Skin epidermis (tissue), 12 donors: ENCODE measurements around the gene REPS2.

ENCODE experiments used
- H3K27ac ChIP-seq, 21 experiments: fragments of 200-600 bp; sonication (generic) in 11 of 21; one replicate each; pipeline ENCODE4 v1.5.0; 2020; ENCODE audit warnings: mild to moderate bottlenecking in 3 of 21, inconsistent platforms in 2 of 21, moderate library complexity in 2 of 21
- H3K4me3 ChIP-seq, 7 experiments: fragments of 200-600 bp; sonication (generic) in 2 of 7; one replicate each; pipeline ENCODE4 v1.5.0; 2020; ENCODE audit warnings: inconsistent platforms in 2 of 7, mild to moderate bottlenecking in 2 of 7, moderate library complexity in 1 of 7

Gene REPS2

DNA sequence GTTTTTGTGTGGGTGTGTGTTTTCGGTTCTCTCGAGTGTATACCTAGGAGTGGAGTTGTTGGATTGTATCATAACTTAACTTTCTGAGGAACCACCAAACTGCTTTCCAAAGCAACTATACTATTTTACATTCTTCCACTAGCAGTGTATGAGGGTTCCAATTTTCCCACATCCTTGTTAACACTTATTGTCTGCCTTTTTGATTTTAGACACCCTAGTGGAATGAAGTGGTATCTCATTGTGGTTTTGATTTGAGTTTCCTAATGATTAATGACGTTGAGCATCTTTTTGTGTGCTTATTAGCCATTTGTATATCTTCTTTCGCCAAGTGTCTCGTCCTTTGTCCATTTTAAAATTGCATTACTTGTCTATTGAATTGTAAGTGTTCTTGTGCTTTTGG, 118.6 kb downstream of the REPS2 start:
- Histone ChIP-seq H3K4me3 (no peak overlapping the region), H3K27ac (no peak overlapping the region)

DNA sequence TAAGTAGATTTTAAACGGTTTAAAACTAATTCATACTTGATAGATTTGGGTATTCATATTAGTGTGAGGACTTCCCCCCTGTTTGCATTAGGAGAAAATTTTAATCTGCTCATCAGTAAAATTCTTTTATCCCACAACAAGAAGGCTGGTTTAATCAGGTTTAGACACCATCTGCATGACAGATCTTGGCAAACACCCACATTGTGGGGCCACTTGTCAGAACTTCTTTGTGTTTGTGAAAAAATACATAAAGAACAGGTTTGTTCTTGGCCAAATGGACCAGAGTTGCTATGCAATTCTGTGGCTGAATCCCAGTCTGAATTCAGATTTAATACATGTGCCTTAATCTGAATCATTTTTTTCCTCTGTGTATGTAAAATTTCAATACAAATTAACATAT, 121.1 kb downstream of the REPS2 start:
- no peak overlapping the region for H3K27ac ChIP-seq

DNA sequence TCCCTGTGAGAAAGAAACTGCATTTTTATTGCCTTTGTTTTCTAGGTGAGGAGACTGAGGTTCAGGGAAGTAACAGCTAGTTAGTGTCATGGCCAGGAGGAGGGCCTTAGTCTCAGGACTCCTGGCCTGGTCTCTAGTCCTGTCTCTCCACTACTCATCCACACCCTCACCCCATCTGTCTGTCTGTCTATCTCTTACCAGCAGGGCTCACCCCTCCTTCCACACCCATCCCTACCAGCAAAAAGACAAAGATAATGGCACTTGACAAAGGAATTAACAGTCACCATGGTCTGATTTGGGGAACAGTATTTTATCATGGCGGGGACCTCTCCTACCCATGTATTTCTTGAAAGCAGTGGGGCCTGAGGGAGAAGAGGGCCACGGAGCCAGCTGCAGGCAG, 125.8 kb downstream of the REPS2 start:
- Histone ChIP-seq H3K4me3 (no peak overlapping the region), H3K27ac (no peak overlapping the region)

More for the DNA sequence above, 121.1 kb downstream of the REPS2 start:
- no peak overlapping the region for H3K4me3 ChIP-seq

DNA sequence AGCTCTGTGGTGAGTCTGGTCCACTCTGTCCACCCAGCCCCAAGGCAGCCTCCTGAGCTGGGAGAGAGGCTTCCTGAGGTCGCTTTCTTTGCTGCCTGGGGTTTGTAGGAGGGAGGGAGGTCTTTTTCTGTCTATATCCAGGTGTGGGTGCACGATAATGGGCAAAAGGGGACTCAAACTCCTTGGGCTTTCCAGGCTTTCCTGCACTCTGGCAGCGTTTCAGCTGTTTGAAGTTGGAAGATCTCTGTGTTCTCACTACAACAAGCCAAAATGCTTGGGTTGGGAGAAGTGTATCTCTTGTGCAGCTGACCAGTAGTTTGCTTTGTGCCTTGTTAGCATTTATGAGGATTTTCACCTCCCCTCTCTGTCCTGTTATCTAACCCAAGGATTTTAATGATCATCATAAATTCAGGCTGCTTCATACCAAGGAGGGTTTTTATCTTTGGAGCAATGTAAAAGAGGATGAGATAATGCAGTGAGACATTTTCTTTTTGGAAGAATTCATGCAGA, 126.3 kb downstream of the REPS2 start:
- H3K4me3 ChIP-seq, result no peak overlapping the region
- H3K27ac ChIP-seq, result no peak overlapping the region

DNA sequence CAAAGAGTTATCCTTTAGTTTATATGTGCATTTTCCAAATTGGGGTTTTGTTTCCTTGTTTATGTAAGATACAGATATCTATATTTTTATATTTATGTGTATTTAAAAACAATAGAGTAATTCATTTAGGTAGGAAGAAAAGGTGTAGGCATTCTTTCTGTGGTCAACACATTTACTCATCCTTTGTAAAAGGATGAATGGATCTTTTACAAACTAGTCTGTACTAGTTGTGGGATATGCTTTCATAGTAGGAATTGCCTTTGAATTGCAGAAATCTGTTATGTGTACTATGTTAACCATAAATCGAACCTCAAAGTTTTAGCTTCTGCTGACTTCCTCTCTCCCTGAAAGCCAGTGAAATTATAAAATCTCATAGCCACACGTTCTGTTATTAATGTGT, 128.5 kb downstream of the REPS2 start:
- no peak overlapping the region for H3K27ac ChIP-seq
- H3K4me3 ChIP-seq, result no peak overlapping the region

DNA sequence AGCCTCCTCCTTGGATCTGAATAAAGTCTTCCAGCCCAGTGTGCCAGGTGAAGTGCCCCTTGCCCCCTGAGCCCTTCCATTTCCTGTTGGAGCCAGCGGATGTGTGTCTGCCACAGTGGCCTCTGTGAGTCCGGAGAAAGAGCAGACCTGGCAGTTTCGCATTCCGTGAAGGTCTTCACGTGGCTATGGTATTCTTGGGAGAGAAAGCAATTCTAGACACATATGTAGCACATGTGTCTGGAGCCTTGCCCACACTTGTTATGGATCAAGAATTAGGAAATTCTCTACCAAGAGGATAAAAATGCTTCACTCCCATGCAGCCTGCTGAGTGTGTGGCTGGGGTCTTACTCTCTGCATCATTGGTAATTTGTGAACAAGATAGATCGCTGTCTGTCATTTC, 130.9 kb downstream of the REPS2 start:
- Histone ChIP-seq H3K27ac (no peak overlapping the region), H3K4me3 (no peak overlapping the region)

DNA sequence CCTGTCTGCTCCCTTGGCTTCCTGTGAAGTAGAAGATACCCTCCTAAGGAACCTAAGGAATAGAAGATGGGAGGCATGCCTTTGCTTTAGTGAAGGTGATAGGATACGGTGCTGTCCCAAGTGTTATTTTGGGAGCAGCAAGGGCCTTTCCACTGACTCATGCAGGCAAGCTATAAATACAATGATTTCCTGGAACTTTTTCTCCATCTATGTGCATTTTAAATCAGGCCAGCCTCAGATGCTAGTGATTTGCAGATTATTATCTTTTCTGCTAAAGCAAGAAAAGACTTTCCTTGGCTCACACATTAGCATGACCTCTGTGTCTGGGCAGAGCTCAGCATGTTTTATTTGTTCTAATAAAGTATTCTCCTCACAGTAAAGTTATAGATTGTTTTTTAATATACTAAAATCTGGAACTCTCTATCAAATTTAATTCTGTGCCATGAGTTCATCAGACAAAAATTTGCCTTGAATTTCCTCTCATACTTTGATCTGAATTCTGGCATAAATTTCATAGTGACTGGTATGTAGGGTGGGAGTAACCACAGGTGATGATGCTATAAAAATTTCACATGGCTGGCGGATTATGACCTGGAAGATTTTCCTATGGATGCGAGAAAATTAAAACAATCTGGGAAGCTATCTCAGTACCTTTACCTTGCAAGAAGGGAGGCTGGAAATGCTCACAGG, 131.7 kb downstream of the REPS2 start:
- Histone ChIP-seq H3K27ac (no peak overlapping the region), H3K4me3 (no peak overlapping the region)

DNA sequence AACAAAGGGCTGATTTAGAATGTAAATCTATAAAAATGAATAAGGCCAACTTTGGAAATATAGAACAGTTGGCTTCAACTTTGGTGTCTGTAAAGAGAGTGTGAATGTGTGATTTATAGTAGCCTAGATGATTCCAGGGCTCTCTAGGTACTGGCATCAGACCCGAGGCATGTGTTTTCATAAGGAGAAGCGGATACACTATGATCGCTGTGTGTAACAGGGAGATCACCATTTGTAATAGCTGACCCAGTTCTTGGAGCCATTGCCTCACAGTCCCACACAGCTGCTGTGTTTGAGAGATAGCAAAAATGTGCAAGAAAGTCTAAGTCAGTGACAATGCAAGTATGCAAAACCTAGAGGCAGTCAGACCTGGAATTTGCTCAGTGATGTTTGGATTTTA, 135.1 kb downstream of the REPS2 start:
- Histone ChIP-seq H3K4me3 (no peak overlapping the region), H3K27ac (no peak overlapping the region)

DNA sequence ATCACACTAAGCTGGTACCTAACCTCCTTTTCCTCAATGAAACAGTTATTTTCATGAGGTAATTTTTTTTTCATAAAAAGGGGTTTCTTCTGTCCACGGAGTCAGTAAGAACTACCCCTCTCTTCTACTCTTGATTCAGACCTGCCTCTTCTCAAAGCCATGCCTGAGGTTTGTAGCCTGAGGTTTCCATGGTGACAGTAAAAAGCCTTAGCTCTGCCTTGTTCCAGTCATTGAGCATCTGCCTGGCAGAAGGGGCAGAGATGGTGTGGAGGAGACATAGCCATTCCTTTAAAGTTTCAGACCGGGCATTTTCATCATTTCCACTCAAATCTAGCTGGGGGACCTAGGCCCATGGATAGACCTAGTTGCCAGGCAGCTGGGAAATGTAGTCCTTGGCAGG, 135.5 kb downstream of the REPS2 start:
- Histone ChIP-seq H3K4me3 (no peak overlapping the region), H3K27ac (no peak overlapping the region)

DNA sequence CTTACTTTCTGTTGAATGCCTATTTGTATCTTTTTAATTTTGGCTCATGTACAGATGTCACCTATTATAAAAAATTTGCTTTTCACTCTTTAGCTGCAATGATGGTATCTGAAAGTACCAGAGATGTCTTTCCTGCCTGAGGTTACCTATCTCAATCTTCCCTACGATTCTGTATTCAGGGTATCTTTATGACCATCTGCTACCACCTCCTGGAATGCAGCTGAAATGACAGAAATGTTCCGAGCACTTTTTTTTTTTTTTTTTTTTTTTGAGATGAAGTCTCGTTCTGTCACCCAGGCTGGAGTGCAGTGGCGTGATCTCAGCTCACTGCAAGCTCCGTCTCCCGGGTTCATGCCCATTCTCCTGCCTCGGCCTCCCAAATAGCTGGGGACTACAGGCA, 136.4 kb downstream of the REPS2 start:
- Histone ChIP-seq H3K27ac (no peak overlapping the region), H3K4me3 (no peak overlapping the region)

DNA sequence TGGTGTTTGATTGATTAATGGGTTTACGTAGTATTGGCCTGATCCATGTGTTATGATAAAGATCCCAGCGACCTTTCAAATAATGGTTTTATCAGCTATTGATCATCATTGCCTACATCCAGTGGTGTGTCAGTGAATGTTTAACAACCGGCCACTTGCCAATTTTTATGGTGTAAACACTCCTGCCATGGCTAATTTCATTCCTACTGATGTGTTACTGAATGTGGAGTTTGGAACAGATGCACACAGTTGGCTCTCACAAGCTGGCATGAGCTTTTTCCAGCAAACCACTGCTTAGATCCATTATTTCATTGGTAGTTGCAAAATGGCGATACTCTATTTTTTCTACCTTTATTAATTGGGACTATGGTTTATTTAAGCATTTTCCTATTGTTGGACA, 139.9 kb downstream of the REPS2 start:
- Histone ChIP-seq H3K27ac (no peak overlapping the region), H3K4me3 (no peak overlapping the region)

DNA sequence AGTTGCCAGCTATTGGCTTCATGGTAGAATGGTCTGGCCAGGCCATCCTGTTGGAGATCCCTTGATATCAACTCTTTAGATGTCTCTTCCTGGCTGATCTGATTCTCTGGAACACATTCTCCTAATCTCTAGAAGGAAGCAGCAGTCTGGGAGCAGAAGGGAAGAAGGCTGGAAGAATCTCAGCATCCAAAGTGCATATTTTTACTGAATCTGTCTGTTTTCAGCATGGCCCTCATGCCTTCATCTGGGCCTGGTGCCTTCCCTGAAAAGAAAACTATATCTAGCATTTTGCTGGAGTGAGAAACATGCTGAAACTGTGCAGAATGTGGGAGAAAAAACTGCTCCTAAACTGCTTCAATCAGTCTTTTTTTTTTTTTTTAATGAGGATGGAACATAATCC, 148.7 kb downstream of the REPS2 start:
- H3K27ac ChIP-seq, result no peak overlapping the region

DNA sequence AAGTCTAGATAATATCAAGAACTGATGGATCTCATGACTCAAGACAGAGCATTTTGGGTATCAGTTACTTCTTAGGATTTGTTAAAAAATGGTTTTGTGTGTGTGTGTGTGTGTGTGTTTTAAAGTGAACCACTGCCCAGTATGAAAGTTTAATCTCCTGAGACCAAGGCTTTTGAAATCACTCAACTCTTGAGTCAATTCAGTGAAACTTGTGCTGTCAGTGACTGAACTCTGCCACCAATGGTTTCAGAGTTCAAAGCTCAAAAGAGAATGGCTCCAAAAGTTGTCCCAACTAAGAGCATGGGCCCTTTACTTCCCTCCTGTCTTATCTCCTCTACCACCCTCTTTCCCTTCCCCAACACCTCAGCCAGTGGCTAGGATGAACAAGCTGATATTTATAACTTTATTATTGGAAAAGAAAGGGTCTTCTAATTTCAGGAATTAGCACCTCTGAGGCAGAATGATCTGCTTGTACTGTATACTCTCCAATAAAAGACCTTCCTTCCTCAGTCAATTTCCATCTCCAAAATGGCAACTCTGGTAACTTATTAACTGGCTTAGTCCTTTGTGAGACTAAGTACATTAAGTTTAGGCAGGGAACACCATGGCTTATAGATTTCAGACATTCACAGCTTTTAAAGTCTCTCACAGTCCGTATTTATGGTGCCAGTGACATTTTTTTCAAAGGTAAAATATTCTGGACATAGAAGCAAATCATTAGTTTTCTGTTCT, 152.2 kb downstream of the REPS2 start:
- H3K27ac ChIP-seq, result no peak overlapping the region
- H3K4me3 ChIP-seq, result no peak overlapping the region

More for the DNA sequence above, 148.7 kb downstream of the REPS2 start:
- no peak overlapping the region for H3K4me3 ChIP-seq

DNA sequence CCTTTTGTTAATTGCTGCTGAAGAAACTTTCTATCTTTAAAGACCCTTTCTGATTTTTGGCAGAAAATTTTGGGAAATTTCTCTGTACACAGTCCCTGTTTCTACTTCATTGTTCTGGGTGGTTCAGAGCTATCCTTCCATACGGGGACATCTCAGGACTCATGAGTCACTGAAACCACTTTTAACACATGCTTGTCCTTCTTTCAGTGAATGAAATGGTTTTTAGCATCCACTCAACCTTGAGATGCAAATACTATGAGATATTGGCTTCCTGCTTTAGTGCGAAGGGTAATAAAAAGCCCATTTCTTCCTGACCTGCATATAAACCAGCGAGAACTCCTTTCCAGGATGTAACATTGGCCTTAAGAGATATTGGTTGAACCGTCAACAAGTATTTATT, 158.0 kb downstream of the REPS2 start:
- Histone ChIP-seq H3K4me3 (no peak overlapping the region), H3K27ac (no peak overlapping the region)

DNA sequence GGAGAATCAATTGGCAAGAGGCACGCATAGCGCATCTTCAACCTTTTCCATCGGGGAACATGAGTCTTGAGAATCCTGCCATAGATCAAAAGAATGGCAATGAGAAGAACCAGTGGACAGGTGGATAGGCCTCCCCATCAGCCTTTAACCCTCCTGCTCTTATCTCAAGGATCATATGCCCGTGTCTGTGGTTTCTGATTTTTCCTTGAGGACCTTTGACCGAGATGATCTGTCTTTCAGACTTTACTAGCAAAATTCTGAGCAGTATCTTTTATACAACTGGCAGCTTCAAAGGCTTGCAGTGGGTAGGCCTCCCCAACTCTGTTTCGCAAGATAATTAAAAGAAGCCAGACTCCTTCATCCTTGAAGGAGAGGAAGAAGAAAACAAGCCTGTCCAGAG, 174.4 kb downstream of the REPS2 start:
- H3K27ac ChIP-seq, result no peak overlapping the region
- H3K4me3 ChIP-seq, result no peak overlapping the region

DNA sequence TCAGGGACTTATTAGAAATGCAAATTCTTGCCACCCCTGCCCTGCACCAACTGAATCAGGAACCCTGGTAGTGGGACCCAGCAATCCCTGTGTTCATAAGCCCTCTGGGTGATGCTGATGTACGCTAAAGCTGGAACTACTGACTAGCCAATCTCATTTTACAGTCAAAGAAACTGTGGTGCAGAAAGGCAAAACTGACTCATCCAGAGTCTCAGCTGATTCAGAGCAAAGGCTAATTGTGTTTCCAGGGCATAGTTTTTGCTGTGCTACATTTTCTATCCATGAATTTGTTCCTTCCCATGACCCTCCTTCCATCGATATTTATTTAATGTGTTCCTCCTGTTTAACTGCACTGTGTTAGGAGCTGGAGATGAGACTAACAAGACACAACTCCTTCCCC, 207.5 kb downstream of the REPS2 start:
- no peak overlapping the region for H3K4me3 ChIP-seq

DNA sequence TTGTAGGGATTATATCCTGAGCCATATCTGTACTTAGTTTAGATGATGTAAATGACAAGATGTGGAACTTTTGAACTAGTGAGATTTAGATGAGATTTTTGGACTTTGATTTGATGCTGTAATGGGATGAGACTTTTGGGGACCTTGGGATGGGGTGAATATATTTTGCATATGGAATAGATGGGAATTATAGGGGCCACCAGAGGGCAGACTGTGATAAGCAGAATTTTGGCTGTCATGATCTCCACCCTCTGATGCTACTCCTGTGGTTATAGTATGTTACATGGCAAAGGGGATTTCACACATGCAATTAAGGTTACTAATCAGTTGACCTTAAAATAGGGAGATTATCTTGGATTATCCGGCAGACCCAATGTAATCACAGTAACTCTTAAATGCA, 214.5 kb downstream of the REPS2 start:
- no peak overlapping the region for H3K4me3 ChIP-seq
- H3K27ac ChIP-seq, result no peak overlapping the region

More for the DNA sequence above, 207.5 kb downstream of the REPS2 start:
- H3K27ac ChIP-seq, result no peak overlapping the region

DNA sequence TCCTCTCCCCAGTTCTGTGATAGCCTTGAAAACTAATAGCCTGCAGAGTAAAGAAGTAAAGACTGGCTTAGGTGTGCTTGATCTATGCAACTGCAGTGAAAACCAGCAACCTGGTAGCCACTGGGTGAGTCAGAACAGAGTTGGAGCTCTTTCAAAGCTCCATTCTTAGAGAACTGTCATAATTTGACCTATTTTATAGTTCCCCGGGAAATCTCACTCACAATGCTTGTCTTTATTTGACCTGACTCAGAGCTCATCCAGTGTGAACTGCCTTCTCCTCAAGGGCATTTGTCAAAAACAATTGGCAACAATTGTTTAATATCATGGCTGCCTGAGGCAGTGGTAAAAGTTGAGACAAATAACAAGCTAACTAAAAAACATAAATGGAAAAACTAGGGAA, 215.5 kb downstream of the REPS2 start:
- Histone ChIP-seq H3K4me3 (no peak overlapping the region), H3K27ac (no peak overlapping the region)

DNA sequence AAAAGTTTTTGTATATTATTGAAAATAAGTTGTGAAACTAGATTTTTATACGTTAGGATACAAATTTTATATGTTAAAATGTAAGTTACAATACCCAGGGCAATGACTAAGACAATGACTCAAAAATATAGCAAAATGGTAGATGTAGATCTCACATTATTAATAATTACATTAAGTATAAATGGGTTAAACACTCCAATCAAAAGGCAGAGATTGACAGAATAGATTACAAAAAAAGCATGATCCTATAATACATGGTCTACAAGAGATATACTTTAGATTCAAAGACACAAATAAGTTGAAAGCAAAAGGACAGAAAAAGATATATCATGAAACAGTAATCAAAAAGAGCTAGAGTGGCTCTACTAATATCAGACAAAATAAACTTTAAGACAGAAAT, 217.6 kb downstream of the REPS2 start:
- no peak overlapping the region for H3K27ac ChIP-seq
- H3K4me3 ChIP-seq, result no peak overlapping the region

DNA sequence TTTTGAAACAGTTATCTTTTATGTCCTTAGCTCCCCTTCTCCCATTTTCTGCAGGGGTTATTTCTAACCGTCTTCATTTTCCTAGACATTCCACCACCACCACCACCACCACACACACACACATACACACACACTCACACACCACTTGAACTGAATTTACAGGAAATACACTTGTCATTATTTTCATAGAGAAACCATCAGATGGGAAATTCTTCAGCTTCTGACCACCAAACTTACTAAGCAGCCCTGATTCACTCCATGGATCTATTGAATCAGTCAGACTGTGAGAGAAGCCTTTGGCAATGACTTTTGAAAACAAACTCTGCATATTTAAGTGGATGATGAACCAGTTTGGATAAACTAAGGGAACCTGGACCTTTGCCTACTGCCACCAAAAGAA, 218.5 kb downstream of the REPS2 start:
- Histone ChIP-seq H3K4me3 (no peak overlapping the region), H3K27ac (no peak overlapping the region)

DNA sequence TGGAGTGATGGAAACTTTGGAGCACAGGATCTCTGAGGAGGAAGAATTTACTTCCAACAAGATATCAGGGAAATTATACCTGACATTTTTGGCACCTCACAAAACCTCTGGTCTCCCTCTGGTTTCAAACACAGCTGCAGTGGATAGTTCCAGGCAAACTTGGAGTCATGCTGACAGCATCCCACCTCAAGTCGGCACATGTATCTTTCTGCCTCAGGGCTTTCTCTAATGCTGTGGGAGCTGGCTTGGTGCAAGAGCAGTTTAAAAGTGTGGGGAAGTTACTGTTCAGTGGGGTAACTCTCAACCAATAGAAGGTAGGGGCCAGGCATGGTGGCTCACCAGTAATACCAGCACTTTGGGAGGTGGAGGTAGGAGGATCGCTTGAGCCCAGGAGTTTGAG, 221.5 kb downstream of the REPS2 start:
- no peak overlapping the region for H3K27ac ChIP-seq
- no peak overlapping the region for H3K4me3 ChIP-seq

DNA sequence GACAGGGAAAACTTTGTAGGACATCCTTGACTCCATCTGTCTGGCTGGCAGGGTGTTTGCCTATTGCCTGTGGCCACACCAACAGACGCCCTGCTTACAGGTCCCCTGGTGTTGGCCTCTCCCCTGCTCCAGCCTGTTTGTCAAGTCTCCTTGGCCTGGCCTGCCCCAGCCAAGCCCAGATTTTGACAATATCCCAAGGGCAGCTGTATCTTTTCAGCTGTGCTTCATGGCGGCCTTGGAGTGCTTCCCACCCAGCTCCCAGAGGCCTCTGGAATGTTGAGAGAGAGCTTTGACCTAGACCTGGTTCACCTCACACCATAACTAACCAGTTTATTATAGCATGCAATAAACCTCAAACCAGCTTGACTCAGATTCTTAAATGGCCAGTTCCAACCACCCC, 224.5 kb downstream of the REPS2 start:
- no peak overlapping the region for H3K27ac ChIP-seq
- H3K4me3 ChIP-seq, result no peak overlapping the region
